Measurements from ENCODE around the gene ATG101.

DNA sequence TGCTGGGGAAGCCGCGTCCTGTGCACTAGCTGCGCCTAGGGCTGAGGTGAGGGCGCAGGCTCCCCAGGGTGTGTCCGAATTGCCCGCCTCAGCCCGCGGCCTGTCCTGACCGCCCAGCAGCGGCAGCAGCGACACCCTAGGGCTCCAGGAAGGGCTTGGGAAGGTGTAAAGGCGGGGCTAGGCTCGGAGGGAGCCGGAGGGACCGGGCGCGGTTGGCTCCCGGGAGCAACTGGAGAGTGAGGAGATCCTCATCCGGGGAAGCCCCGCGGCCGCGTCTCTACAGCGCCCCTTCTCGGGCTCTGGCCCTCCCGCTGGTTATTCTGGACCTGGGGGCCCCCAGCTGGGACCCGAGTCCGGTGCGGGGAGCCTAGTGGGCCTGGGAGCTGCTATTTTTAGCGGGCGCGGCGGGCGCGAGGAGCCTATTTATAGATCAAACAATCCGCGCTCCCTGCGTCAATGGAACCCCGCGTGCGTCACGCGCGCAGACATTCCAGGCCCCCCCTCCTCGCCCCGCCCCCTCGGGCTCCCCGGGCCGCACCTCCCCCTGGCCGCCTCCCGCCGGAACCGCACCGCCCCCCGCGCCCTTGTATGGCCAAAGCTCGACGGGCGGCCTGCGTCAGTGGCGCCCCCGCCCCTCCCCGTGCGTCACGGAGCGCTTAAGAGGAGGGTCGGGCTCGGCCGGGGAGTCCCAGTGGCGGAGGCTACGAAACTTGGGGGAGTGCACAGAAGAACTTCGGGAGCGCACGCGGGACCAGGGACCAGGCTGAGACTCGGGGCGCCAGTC lies 18.8 kb upstream of the ATG101 start, which contains the start of gene NR4A1:
- TF ChIP-seq, protein P1, sequence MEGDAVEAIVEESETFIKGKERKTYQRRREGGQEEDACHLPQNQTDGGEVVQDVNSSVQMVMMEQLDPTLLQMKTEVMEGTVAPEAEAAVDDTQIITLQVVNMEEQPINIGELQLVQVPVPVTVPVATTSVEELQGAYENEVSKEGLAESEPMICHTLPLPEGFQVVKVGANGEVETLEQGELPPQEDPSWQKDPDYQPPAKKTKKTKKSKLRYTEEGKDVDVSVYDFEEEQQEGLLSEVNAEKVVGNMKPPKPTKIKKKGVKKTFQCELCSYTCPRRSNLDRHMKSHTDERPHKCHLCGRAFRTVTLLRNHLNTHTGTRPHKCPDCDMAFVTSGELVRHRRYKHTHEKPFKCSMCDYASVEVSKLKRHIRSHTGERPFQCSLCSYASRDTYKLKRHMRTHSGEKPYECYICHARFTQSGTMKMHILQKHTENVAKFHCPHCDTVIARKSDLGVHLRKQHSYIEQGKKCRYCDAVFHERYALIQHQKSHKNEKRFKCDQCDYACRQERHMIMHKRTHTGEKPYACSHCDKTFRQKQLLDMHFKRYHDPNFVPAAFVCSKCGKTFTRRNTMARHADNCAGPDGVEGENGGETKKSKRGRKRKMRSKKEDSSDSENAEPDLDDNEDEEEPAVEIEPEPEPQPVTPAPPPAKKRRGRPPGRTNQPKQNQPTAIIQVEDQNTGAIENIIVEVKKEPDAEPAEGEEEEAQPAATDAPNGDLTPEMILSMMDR (IDR thresholded peaks at IDR 0.05) = peak in 1 of 2 donors; percentile 12
- peak; percentile 95 for TF ChIP-seq EP300 (IDR thresholded peaks at IDR 0.05)

Data from suprapubic skin (tissue), 3 donors.